GM23248 (cell line): ENCODE data around the gene PDCD4. TPM values are rescaled to one million over a fixed set of nuclear protein-coding genes. Genes with fewer than 3 reads are reported as not detected.
A peak's percentile ranks its signal among the peaks of the same experiment; 100 is the strongest.

Experiments used
- DNase-seq: peaks from one replicate; pipeline ENCODE4 v3.0.0-alpha.2; 2015
- H2AFZ ChIP-seq: fragments of 200-600 bp; sonication (generic); 2 replicates; pipeline ENCODE4 v1.6.1; 2016; ENCODE audit warnings: antibody characterized with exemption
- H3F3A ChIP-seq: fragments of 200-600 bp; sonication (generic); 2 replicates; pipeline ENCODE4 v1.6.1; 2016; ENCODE audit warnings: mild to moderate bottlenecking, antibody characterized with exemption, mixed run types; ENCODE audit not compliant: insufficient read depth
- H3K27ac ChIP-seq: fragments of 200-600 bp; sonication (generic); 2 replicates; pipeline ENCODE4 v1.5.1; 2016; ENCODE audit warnings: mild to moderate bottlenecking
- H3K27me3 ChIP-seq: fragments of 200-600 bp; sonication (generic); replicated peaks from 2 replicates; pipeline ENCODE4 v1.6.1; 2016; ENCODE audit warnings: mild to moderate bottlenecking; ENCODE audit not compliant: insufficient read depth
- H3K36me3 ChIP-seq: fragments of 200-600 bp; sonication (generic); 2 replicates; pipeline ENCODE4 v1.6.1; 2016; ENCODE audit warnings: low read depth, mild to moderate bottlenecking
- H3K4me1 ChIP-seq: fragments of 200-600 bp; sonication (generic); 2 replicates; pipeline ENCODE4 v1.6.1; 2016; ENCODE audit warnings: mild to moderate bottlenecking; ENCODE audit not compliant: insufficient read depth
- H3K4me2 ChIP-seq: fragments of 200-600 bp; sonication (generic); one replicate; pipeline ENCODE4 v1.6.1; 2016; ENCODE audit warnings: mild to moderate bottlenecking; ENCODE audit not compliant: unreplicated experiment
- H3K4me3 ChIP-seq: fragments of 200-600 bp; sonication (generic); 2 replicates; pipeline ENCODE4 v1.5.1; 2016; ENCODE audit warnings: mild to moderate bottlenecking
- H3K79me2 ChIP-seq: fragments of 200-600 bp; sonication (generic); 2 replicates; pipeline ENCODE4 v1.6.1; 2016; ENCODE audit warnings: mild to moderate bottlenecking; ENCODE audit not compliant: insufficient read depth
- H3K9ac ChIP-seq: fragments of 200-600 bp; sonication (generic); 2 replicates; pipeline ENCODE4 v1.6.1; 2016; ENCODE audit warnings: mild to moderate bottlenecking
- H3K9me2 ChIP-seq: fragments of 200-600 bp; sonication (generic); 2 replicates; pipeline ENCODE4 v1.6.1; 2016; ENCODE audit warnings: mixed run types, mild to moderate bottlenecking, moderate library complexity; ENCODE audit not compliant: insufficient read depth
- H3K9me3 ChIP-seq: fragments of 200-600 bp; sonication (generic); one replicate; pipeline ENCODE4 v1.6.1; 2017; ENCODE audit warnings: low read depth
- H4K20me1 ChIP-seq: fragments of 200-600 bp; sonication (generic); 2 replicates; pipeline ENCODE4 v1.6.0; 2016; ENCODE audit not compliant: insufficient read depth
- EZH2 ChIP-seq: fragments of 200-600 bp; sonication (generic); IDR thresholded peaks from 2 replicates; pipeline ENCODE4 v1.6.1; 2018; ENCODE audit warnings: antibody characterized with exemption, mild to moderate bottlenecking; ENCODE audit not compliant: insufficient read depth, poor library complexity, severe bottlenecking
- EZH2phosphoT487 ChIP-seq: fragments of 200-600 bp; sonication (generic); IDR thresholded peaks from 2 replicates; pipeline ENCODE4 v1.6.1; 2018; ENCODE audit warnings: antibody characterized with exemption, moderate library complexity, mild to moderate bottlenecking, low read depth; ENCODE audit not compliant: insufficient read depth
- WGBS, 2 experiments: methylation state at CpG; one replicate each; pipeline ENCODE4 v1.1.6; 2015 to 2017; ENCODE audit warnings: low lambda C conversion rate in 2 of 2, low coverage in 1 of 2; ENCODE audit errors: missing lambda C conversion rate in 2 of 2; 5-methylcytosine and 5-hydroxymethylcytosine counted together
- in situ Hi-C: fragments of 300-500 bp; cut with MboI; formaldehyde crosslinking; loops from 2 replicates; pipeline ENCODE4 v1.15.0; 2020
- polyA plus RNA-seq: library from polyadenylated mRNA; unstranded; fragments of >200 nt; fragmentation: Nextera tagmentation; extraction: Ambion mirVana; gene quantifications from 2 replicates; pipeline ENCODE4 v1.2.1, GENCODE V29; 2016
- total RNA-seq: library from RNA; depleted of rRNA; stranded (reverse); fragments of >200 nt; shearing (Covaris generic); gene quantifications from 2 replicates; pipeline ENCODE4 v1.2.3, GENCODE V29; 2014

The PDCD4 gene
- total and polyA plus RNA-seq, 2 experiments from 2014 or later, result 49.9 to 175 TPM

- Histone ChIP-seq H3K27me3 (no peaks in the 10 kb centered on the region), H3K9me2 (no peaks in the 10 kb centered on the region), H3K36me3 (no peaks in the 10 kb centered on the region), H3K4me2 (peak overlapping the region; percentile 8), H4K20me1 (peaks cover 31% of the 10 kb centered on the region), H2AFZ (no peak overlapping the region), H3K4me1 (peaks cover 30% of the 10 kb centered on the region), H3K27ac (no peak overlapping the region), H3K79me2 (peaks cover 91% of the 10 kb centered on the region), H3K9me3 (no peaks in the 10 kb centered on the region), H3K9ac (no peak overlapping the region), H3K4me3 (no peak overlapping the region), H3F3A (peaks cover 10% of the 10 kb centered on the region)
- DNase-seq, result peak; percentile 25
- TF ChIP-seq EZH2 (no peak), EZH2phosphoT487 (no peak)
- in situ Hi-C loops, result no loop called here
- 33 to 39% methylated on average over 2 of the region's 2 CpGs for WGBS, 2 experiments
Observed at GRCh38 chr10:110923856-110924493, 52.2 kb downstream of the PDCD4 start.

- no peaks in the 10 kb centered on the region for H3K27me3 ChIP-seq
- TF ChIP-seq EZH2phosphoT487 (no peak), EZH2 (no peak)
- H3K9ac ChIP-seq, result no peak overlapping the region
- no peak overlapping the region for H2AFZ ChIP-seq
- no peak overlapping the region for H3K4me2 ChIP-seq
- no peaks in the 10 kb centered on the region for H3K9me3 ChIP-seq
- WGBS, 2 experiments, result 87 to 88% methylated on average over 2 of the region's 2 CpGs
- in situ Hi-C loops, result no loop called here
- no peak for DNase-seq
- H4K20me1 ChIP-seq, result peaks cover 50% of the 10 kb centered on the region
- H3K9me2 ChIP-seq, result no peaks in the 10 kb centered on the region
- H3K79me2 ChIP-seq, result peaks cover 100% of the 10 kb centered on the region
- H3K27ac ChIP-seq, result no peak overlapping the region
- 0 out of 2 replicates have a peak, but pooled peaks cover 4% of the 10 kb centered on the region for H3F3A ChIP-seq
- peaks cover 15% of the 10 kb centered on the region for H3K4me1 ChIP-seq
- H3K36me3 ChIP-seq, result no peaks in the 10 kb centered on the region
- no peak overlapping the region for H3K4me3 ChIP-seq
Observed at GRCh38 chr10:110927461-110927860, 55.7 kb downstream of the PDCD4 start.

GRCh38 chr10:110931769-110932381 is 60.1 kb downstream of the PDCD4 start:
- Histone ChIP-seq H2AFZ (no peak overlapping the region), H3K4me1 (peaks cover 7% of the 10 kb centered on the region), H3K27ac (no peak overlapping the region), H4K20me1 (peaks cover 50% of the 10 kb centered on the region), H3K4me2 (no peak overlapping the region), H3K9me3 (no peaks in the 10 kb centered on the region), H3K79me2 (peaks cover 100% of the 10 kb centered on the region), H3K9me2 (no peaks in the 10 kb centered on the region), H3K36me3 (no peaks in the 10 kb centered on the region), H3F3A (0 out of 2 replicates have a peak, but pooled peaks cover 4% of the 10 kb centered on the region), H3K9ac (no peak overlapping the region), H3K4me3 (no peak overlapping the region), H3K27me3 (no peaks in the 10 kb centered on the region)
- TF ChIP-seq EZH2phosphoT487 (no peak), EZH2 (no peak)
- in situ Hi-C loops, result no loop called here
- DNase-seq, result no peak
- 98 to 100% methylated on average over 1 of the region's 1 CpG for WGBS, 2 experiments

- Histone ChIP-seq H3K9me3 (no peaks in the 10 kb centered on the region), H3K9me2 (no peaks in the 10 kb centered on the region), H4K20me1 (peaks cover 50% of the 10 kb centered on the region), H3K9ac (no peak overlapping the region), H3K79me2 (peaks cover 100% of the 10 kb centered on the region), H3K27ac (no peak overlapping the region), H3K27me3 (no peaks in the 10 kb centered on the region), H3K4me2 (no peak overlapping the region), H3K4me3 (no peak overlapping the region), H3K36me3 (no peaks in the 10 kb centered on the region), H3F3A (0 out of 2 replicates have a peak, but pooled peaks cover 4% of the 10 kb centered on the region), H3K4me1 (peaks cover 7% of the 10 kb centered on the region), H2AFZ (no peak overlapping the region)
- in situ Hi-C loops, result no loop called here
- no peak for TF ChIP-seq EZH2
- TF ChIP-seq EZH2phosphoT487, result no peak
- WGBS, 2 experiments, result 97 to 100% methylated on average over 1 of the region's 1 CpG
- DNase-seq, result peak; percentile 25
Observed at GRCh38 chr10:110932505-110933180, 60.9 kb downstream of the PDCD4 start.
